ENCODE measurements around the gene UBE2I. TPM values are rescaled to one million over a fixed set of nuclear protein-coding genes. Genes with fewer than 3 reads are reported as not detected.

The UBE2I gene
- total RNA-seq, 1 donor from 2014 or later: 256 TPM

GRCh38 chr16:1361685-1362360, 52.4 kb downstream of the UBE2I start:
- Mint-ChIP-seq H3K36me3 (ENCODE audit: unreplicated experiment) (no peaks in the 10 kb centered on the region), H3K27ac (ENCODE audit: unreplicated experiment) (no peak overlapping the region), H3K4me1 (ENCODE audit: low read depth, unreplicated experiment) (peaks cover 3% of the 10 kb centered on the region), H3K9me3 (ENCODE audit: unreplicated experiment) (peaks cover 2% of the 10 kb centered on the region), H3K27me3 (ENCODE audit: unreplicated experiment) (peaks cover 3% of the 10 kb centered on the region), H3K4me3 (ENCODE audit: unreplicated experiment) (no peak overlapping the region)
- no peak for TF ChIP-seq CTCF (IDR thresholded peaks at IDR 0.05; ENCODE audit: partially characterized antibody, unreplicated experiment)
- no peak for DNase-seq

- Mint-ChIP-seq H3K36me3 (ENCODE audit: unreplicated experiment) (no peaks in the 10 kb centered on the region), H3K27ac (ENCODE audit: unreplicated experiment) (no peak overlapping the region)
These were observed 53.4 kb downstream of the UBE2I start for GRCh38 chr16:1362807-1363206.

GRCh38 chr16:1363501-1364041, 54.1 kb downstream of the UBE2I start:
- H3K36me3 Mint-ChIP-seq (ENCODE audit: unreplicated experiment): no peaks in the 10 kb centered on the region
- no peak overlapping the region for H3K4me3 Mint-ChIP-seq (ENCODE audit: unreplicated experiment)
- peaks cover 3% of the 10 kb centered on the region for H3K27me3 Mint-ChIP-seq (ENCODE audit: unreplicated experiment)
- H3K4me1 Mint-ChIP-seq (ENCODE audit: low read depth, unreplicated experiment): no peaks in the 10 kb centered on the region
- H3K27ac Mint-ChIP-seq (ENCODE audit: unreplicated experiment): no peak overlapping the region
- peak; percentile 83 for TF ChIP-seq CTCF (IDR thresholded peaks at IDR 0.05; ENCODE audit: partially characterized antibody, unreplicated experiment)
- H3K9me3 Mint-ChIP-seq (ENCODE audit: unreplicated experiment): no peaks in the 10 kb centered on the region
- DNase-seq: peak; percentile 85

More at GRCh38 chr16:1362807-1363206, 53.4 kb downstream of the UBE2I start:
- TF ChIP-seq CTCF (IDR thresholded peaks at IDR 0.05; ENCODE audit: partially characterized antibody, unreplicated experiment): no peak
- peaks cover 2% of the 10 kb centered on the region for H3K9me3 Mint-ChIP-seq (ENCODE audit: unreplicated experiment)
- H3K4me3 Mint-ChIP-seq (ENCODE audit: unreplicated experiment): no peak overlapping the region
- peaks cover 2% of the 10 kb centered on the region for H3K4me1 Mint-ChIP-seq (ENCODE audit: low read depth, unreplicated experiment)
- DNase-seq: no peak
- H3K27me3 Mint-ChIP-seq (ENCODE audit: unreplicated experiment): peaks cover 3% of the 10 kb centered on the region

GRCh38 chr16:1364510-1364909, 55.1 kb downstream of the UBE2I start:
- no peak overlapping the region for H3K27ac Mint-ChIP-seq (ENCODE audit: unreplicated experiment)
- no peaks in the 10 kb centered on the region for H3K36me3 Mint-ChIP-seq (ENCODE audit: unreplicated experiment)
- TF ChIP-seq CTCF (IDR thresholded peaks at IDR 0.05; ENCODE audit: partially characterized antibody, unreplicated experiment): no peak
- no peak for DNase-seq
- no peak overlapping the region for H3K4me3 Mint-ChIP-seq (ENCODE audit: unreplicated experiment)
- no peaks in the 10 kb centered on the region for H3K9me3 Mint-ChIP-seq (ENCODE audit: unreplicated experiment)
- peaks cover 3% of the 10 kb centered on the region for H3K27me3 Mint-ChIP-seq (ENCODE audit: unreplicated experiment)
- H3K4me1 Mint-ChIP-seq (ENCODE audit: low read depth, unreplicated experiment): no peaks in the 10 kb centered on the region

- Mint-ChIP-seq H3K36me3 (ENCODE audit: unreplicated experiment) (no peaks in the 10 kb centered on the region), H3K27me3 (ENCODE audit: unreplicated experiment) (peaks cover 5% of the 10 kb centered on the region), H3K27ac (ENCODE audit: unreplicated experiment) (no peak overlapping the region), H3K9me3 (ENCODE audit: unreplicated experiment) (no peaks in the 10 kb centered on the region), H3K4me1 (ENCODE audit: low read depth, unreplicated experiment) (no peaks in the 10 kb centered on the region), H3K4me3 (ENCODE audit: unreplicated experiment) (no peak overlapping the region)
- TF ChIP-seq CTCF (IDR thresholded peaks at IDR 0.05; ENCODE audit: partially characterized antibody, unreplicated experiment): no peak
- DNase-seq: no peak
These were observed 56.8 kb downstream of the UBE2I start for GRCh38 chr16:1366060-1366711.
